Gastroesophageal sphincter (tissue), 3 donors: ENCODE data around the gene GRIK2.

Source experiments
- CTCF ChIP-seq, 4 experiments: fragments of 200-600 bp in 2 of 4; fragments of 450-650 bp in 2 of 4; sonication (generic) in 1 of 4; IDR thresholded peaks; one replicate each; pipeline ENCODE4 v1.5.1; 2017 to 2019; ENCODE audit warnings: antibody characterized with exemption in 4 of 4, mild to moderate bottlenecking in 2 of 4, moderate library complexity in 2 of 4
- POLR2AphosphoS5 ChIP-seq: sonication (generic); formaldehyde crosslinking; IDR thresholded peaks from one replicate; pipeline ENCODE4 v1.6.1; 2017; ENCODE audit warnings: antibody characterized with exemption

GRCh38 chr6:101605874-101606273, 212.4 kb downstream of the GRIK2 start:
- no peak for TF ChIP-seq POLR2AphosphoS5
- TF ChIP-seq CTCF (IDR thresholded peaks at IDR 0.05), result no peak
